ENCODE data around the gene ERCC3. TPM values are rescaled to one million over a fixed set of nuclear protein-coding genes. Genes with fewer than 3 reads are reported as not detected.

Gene ERCC3
- total RNA-seq, 1 donor from 2014 or later: 40.1 TPM

GRCh38 chr2:127283275-127283674 is 10.7 kb downstream of the ERCC3 start:
- no peak for TF ChIP-seq CTCF (conservative IDR thresholded peaks at IDR 0.05; ENCODE audit: low read depth, low read length)
- no peak overlapping the region for H3K4me3 ChIP-seq (ENCODE audit: low read depth, low read length)
- no peak for DNase-seq (ENCODE audit: low read depth)

GRCh38 chr2:127280693-127281092 is 13.3 kb downstream of the ERCC3 start:
- TF ChIP-seq CTCF (conservative IDR thresholded peaks at IDR 0.05; ENCODE audit: low read depth, low read length): no peak
- H3K4me3 ChIP-seq (ENCODE audit: low read depth, low read length): no peak overlapping the region
- no peak for DNase-seq (ENCODE audit: low read depth)

DNA sequence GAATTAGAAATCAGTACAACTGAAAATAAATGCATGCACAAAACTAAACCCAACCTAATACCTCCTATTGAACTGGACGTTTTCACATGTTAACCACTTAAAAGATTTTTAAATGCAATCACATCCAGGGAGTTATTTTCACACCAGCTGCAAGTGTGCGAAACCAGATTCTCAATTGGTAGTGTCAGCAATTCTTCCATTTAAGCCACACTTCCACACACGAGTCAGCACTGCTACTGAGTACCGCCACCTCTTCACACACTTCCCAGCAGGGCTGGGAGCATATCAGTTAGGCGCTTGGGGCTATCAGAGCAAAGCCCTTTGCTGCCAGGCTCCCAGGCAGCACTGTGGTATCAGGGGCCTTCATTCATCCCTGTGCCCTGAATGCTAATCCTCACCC is 14.2 kb downstream of the ERCC3 start:
- TF ChIP-seq CTCF (conservative IDR thresholded peaks at IDR 0.05; ENCODE audit: low read depth, low read length): no peak
- no peak overlapping the region for H3K4me3 ChIP-seq (ENCODE audit: low read depth, low read length)

DNA sequence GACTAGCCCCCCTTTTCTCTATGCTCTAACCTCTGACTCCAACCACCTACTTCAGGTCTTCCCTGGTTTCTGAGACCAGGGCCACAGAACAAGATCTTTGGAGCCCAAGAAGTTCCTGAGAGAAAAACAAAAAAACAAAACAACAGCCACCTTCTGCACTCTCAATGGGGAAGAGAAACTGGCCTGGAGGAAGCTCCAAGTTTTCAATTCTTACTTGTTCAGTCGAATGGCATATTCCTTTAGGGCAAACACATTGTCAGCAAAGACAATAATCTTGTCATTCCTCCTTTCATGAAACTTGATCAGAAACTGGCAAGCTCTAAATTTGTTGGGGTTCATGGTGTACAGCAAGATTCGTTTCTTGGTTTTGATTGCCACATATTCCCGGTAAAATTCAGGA is 15.0 kb downstream of the ERCC3 start:
- no peak for DNase-seq (ENCODE audit: low read depth)
- no peak overlapping the region for H3K4me3 ChIP-seq (ENCODE audit: low read depth, low read length)
- no peak for TF ChIP-seq CTCF (conservative IDR thresholded peaks at IDR 0.05; ENCODE audit: low read depth, low read length)

More for the DNA sequence above, 14.2 kb downstream of the ERCC3 start:
- no peak for DNase-seq (ENCODE audit: low read depth)

DNA sequence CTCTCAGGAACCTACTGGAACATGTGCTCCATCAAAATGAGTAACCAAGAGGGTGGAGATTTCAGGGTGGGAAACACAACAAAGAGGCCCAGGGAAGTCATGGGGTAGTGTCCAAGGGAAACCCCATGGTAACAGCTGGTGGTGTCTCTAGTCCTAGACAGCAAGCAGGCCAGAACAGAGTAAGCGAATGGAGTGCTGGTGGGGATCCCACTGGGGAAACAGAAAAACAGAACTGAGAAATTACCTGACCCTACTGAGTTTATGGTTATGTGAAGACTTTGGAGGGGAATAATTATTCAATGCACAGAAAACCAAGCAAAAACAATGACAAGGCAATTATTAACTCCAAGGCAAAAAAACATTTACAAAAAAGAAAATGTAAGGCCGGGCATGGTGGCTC is 16.9 kb downstream of the ERCC3 start:
- H3K4me3 ChIP-seq (ENCODE audit: low read depth, low read length): no peak overlapping the region
- no peak for TF ChIP-seq CTCF (conservative IDR thresholded peaks at IDR 0.05; ENCODE audit: low read depth, low read length)
- DNase-seq (ENCODE audit: low read depth): no peak

DNA sequence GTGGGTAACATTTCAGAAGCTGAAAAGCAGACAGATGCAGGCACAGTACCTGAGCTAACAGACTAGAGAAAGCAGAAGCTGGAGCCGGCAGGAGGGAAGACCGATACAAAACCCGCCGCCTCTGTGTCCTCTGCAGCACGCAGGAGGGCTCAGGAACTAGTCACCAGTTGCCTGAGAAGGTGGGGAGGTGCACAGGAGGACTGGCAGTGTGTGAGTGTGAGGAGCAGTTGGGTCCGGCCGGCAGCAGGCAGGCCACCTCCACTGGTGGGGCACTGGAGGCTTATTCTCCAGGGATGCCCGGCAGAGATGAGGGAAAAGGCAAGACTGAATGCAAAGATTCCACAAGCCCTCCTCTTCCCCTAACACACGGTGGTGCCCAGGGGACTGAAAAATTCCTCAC is 18.2 kb downstream of the ERCC3 start:
- no peak for TF ChIP-seq CTCF (conservative IDR thresholded peaks at IDR 0.05; ENCODE audit: low read depth, low read length)
- no peak overlapping the region for H3K4me3 ChIP-seq (ENCODE audit: low read depth, low read length)
- no peak for DNase-seq (ENCODE audit: low read depth)

DNA sequence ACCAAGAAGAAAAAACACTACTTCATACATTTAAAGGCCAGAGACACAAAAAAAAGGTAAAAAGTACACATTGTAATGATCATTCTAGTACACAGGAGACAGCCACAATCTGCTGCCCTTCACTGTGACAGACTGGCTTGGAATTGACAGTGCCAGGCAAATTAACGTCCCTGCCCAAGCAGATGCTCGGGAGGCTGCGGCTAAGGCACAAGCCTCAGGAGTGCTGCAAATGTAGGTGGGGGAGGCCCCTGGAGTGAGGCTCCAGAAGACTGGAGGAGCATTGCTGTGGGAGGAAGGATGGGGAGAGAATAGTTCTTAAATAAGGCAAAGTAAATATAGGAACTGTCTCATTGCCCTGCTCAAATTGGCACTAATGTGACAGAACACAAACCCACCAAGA is 18.6 kb downstream of the ERCC3 start:
- DNase-seq (ENCODE audit: low read depth): no peak
- no peak overlapping the region for H3K4me3 ChIP-seq (ENCODE audit: low read depth, low read length)
- no peak for TF ChIP-seq CTCF (conservative IDR thresholded peaks at IDR 0.05; ENCODE audit: low read depth, low read length)

All from epithelial cell of proximal tubule (primary cell).